Measurements from ENCODE around the gene MICAL3. TPM values are rescaled to one million over a fixed set of nuclear protein-coding genes. Genes with fewer than 3 reads are reported as not detected.
A peak's percentile ranks its signal among the peaks of the same experiment; 100 is the strongest.

The MICAL3 gene
- total and polyA plus RNA-seq, 9 donors: 17.5 to 106 (median 81.3) TPM

- intact Hi-C loops (cut with DNase I): no loop called here
- Histone ChIP-seq H3K4me1 (ENCODE audit: insufficient read depth) (peaks cover 12% of the 10 kb centered on the region), H3K4me3 (no peak overlapping the region), H3K36me3 (no peaks in the 10 kb centered on the region), H3K27ac (peak overlapping the region in 1 of 2 donors; percentile 9), H3K27me3 (no peaks in the 10 kb centered on the region), H3K9me3 (no peaks in the 10 kb centered on the region)
- WGBS, 3 donors: 9 to 27% (median 11%) methylated on average over 10 of the region's 10 CpGs
- TF ChIP-seq CTCF (IDR thresholded peaks at IDR 0.05): no peak
- no peak for TF ChIP-seq EP300 (IDR thresholded peaks at IDR 0.05)
- no peak for TF ChIP-seq POLR2A (IDR thresholded peaks at IDR 0.05)
- no peak for DNase-seq
These were observed 59.7 kb downstream of the MICAL3 start for GRCh38 chr22:17964643-17965042.

GRCh38 chr22:17964156-17964555 lies 60.2 kb downstream of the MICAL3 start:
- no peaks in the 10 kb centered on the region for H3K36me3 ChIP-seq
- 22 to 44% (median 26%) methylated on average over 6 of the region's 6 CpGs for WGBS, 3 donors
- H3K27ac ChIP-seq: peak overlapping the region in 1 of 2 donors; percentile 9
- TF ChIP-seq POLR2A (IDR thresholded peaks at IDR 0.05) (no peak), CTCF (IDR thresholded peaks at IDR 0.05) (no peak)
- H3K9me3 ChIP-seq: no peaks in the 10 kb centered on the region
- no peak overlapping the region for H3K4me3 ChIP-seq
- peaks cover 12% of the 10 kb centered on the region for H3K4me1 ChIP-seq (ENCODE audit: insufficient read depth)
- H3K27me3 ChIP-seq: no peaks in the 10 kb centered on the region
- intact Hi-C loops (cut with DNase I): no loop called here
- DNase-seq: no peak

GRCh38 chr22:17963015-17963414 lies 61.3 kb downstream of the MICAL3 start:
- 81 to 94% (median 93%) methylated on average over 8 of the region's 8 CpGs for WGBS, 3 donors
- H3K4me3 ChIP-seq: no peak overlapping the region
- no peak for TF ChIP-seq CTCF (IDR thresholded peaks at IDR 0.05)
- TF ChIP-seq EP300 (IDR thresholded peaks at IDR 0.05): no peak
- TF ChIP-seq POLR2A (IDR thresholded peaks at IDR 0.05): no peak
- H3K27ac ChIP-seq: no peak overlapping the region
- H3K36me3 ChIP-seq: no peaks in the 10 kb centered on the region
- H3K9me3 ChIP-seq: no peaks in the 10 kb centered on the region
- H3K27me3 ChIP-seq: no peaks in the 10 kb centered on the region
- intact Hi-C loops (cut with DNase I): no loop called here
- peaks cover 12% of the 10 kb centered on the region for H3K4me1 ChIP-seq (ENCODE audit: insufficient read depth)
- DNase-seq: no peak

GRCh38 chr22:17962168-17962567 lies 62.2 kb downstream of the MICAL3 start:
- Histone ChIP-seq H3K4me1 (ENCODE audit: insufficient read depth) (peaks cover 12% of the 10 kb centered on the region), H3K27ac (no peak overlapping the region), H3K36me3 (no peaks in the 10 kb centered on the region), H3K9me3 (no peaks in the 10 kb centered on the region), H3K4me3 (no peak overlapping the region), H3K27me3 (no peaks in the 10 kb centered on the region)
- intact Hi-C loops (cut with DNase I): no loop called here
- no peak for TF ChIP-seq POLR2A (IDR thresholded peaks at IDR 0.05)
- TF ChIP-seq CTCF (IDR thresholded peaks at IDR 0.05): no peak
- TF ChIP-seq EP300 (IDR thresholded peaks at IDR 0.05): no peak
- no peak for DNase-seq
- WGBS, 3 donors: 93 to 94% (median 94%) methylated on average over 13 of the region's 13 CpGs

GRCh38 chr22:17961446-17961729 lies 63.0 kb downstream of the MICAL3 start:
- Histone ChIP-seq H3K4me1 (ENCODE audit: insufficient read depth) (peaks cover 12% of the 10 kb centered on the region), H3K27ac (no peak overlapping the region), H3K36me3 (no peaks in the 10 kb centered on the region), H3K4me3 (no peak overlapping the region), H3K9me3 (no peaks in the 10 kb centered on the region), H3K27me3 (no peaks in the 10 kb centered on the region)
- 76 to 100% (median 97%) methylated on average over 1 of the region's 1 CpG for WGBS, 3 donors
- TF ChIP-seq POLR2A (IDR thresholded peaks at IDR 0.05) (no peak), EP300 (IDR thresholded peaks at IDR 0.05) (no peak), CTCF (IDR thresholded peaks at IDR 0.05) (no peak)
- intact Hi-C loops (cut with DNase I): no loop called here
- no peak for DNase-seq
